ENCODE data around the gene UTP25. TPM values are rescaled to one million over a fixed set of nuclear protein-coding genes. Genes with fewer than 3 reads are reported as not detected.

The UTP25 gene
- total RNA-seq, 1 donor from 2014 or later, result 2.4 TPM

GRCh38 chr1:209802117-209802779 lies 25.5 kb upstream of the UTP25 start:
- Histone ChIP-seq H3K4me1 (peaks cover 45% of the 10 kb centered on the region), H3K9me3 (replicated peaks) (no peaks in the 10 kb centered on the region), H3K4me3 (peak overlapping the region; percentile 63), H3K36me3 (no peaks in the 10 kb centered on the region), H3K27ac (replicated peaks) (peak overlapping the region; percentile 88), H3K27me3 (ENCODE audit: low read depth) (no peaks in the 10 kb centered on the region)
- no peak for DNase-seq
- intact Hi-C loops (cut with micrococcal nuclease), result no loop called here
- TF ChIP-seq CTCF (IDR thresholded peaks at IDR 0.05; ENCODE audit: borderline replicate concordance), result no peak

- intact Hi-C loops (cut with micrococcal nuclease), result no loop called here
- Histone ChIP-seq H3K27ac (replicated peaks) (peak overlapping the region; percentile 88), H3K4me3 (no peak overlapping the region), H3K27me3 (ENCODE audit: low read depth) (no peaks in the 10 kb centered on the region), H3K4me1 (peaks cover 46% of the 10 kb centered on the region), H3K36me3 (no peaks in the 10 kb centered on the region), H3K9me3 (replicated peaks) (no peaks in the 10 kb centered on the region)
- DNase-seq, result no peak
- TF ChIP-seq CTCF (IDR thresholded peaks at IDR 0.05; ENCODE audit: borderline replicate concordance), result no peak
These were observed 25.0 kb upstream of the UTP25 start for GRCh38 chr1:209802780-209803152.

- peaks cover 54% of the 10 kb centered on the region for H3K4me1 ChIP-seq
- intact Hi-C loops (cut with micrococcal nuclease), result no loop called here
- DNase-seq, result no peak
- H3K36me3 ChIP-seq, result no peaks in the 10 kb centered on the region
- no peak for TF ChIP-seq CTCF (IDR thresholded peaks at IDR 0.05; ENCODE audit: borderline replicate concordance)
- H3K27me3 ChIP-seq (ENCODE audit: low read depth), result no peaks in the 10 kb centered on the region
- no peak overlapping the region for H3K27ac ChIP-seq (replicated peaks)
- no peaks in the 10 kb centered on the region for H3K9me3 ChIP-seq (replicated peaks)
- H3K4me3 ChIP-seq, result no peak overlapping the region
These were observed 24.2 kb upstream of the UTP25 start for GRCh38 chr1:209803568-209803967.

GRCh38 chr1:209805341-209805781 lies 22.4 kb upstream of the UTP25 start:
- DNase-seq, result no peak
- H3K4me3 ChIP-seq, result peak overlapping the region; percentile 59
- peaks cover 57% of the 10 kb centered on the region for H3K4me1 ChIP-seq
- peak overlapping the region; percentile 61 for H3K27ac ChIP-seq (replicated peaks)
- no peaks in the 10 kb centered on the region for H3K9me3 ChIP-seq (replicated peaks)
- intact Hi-C loops (cut with micrococcal nuclease), result no loop called here
- TF ChIP-seq CTCF (IDR thresholded peaks at IDR 0.05; ENCODE audit: borderline replicate concordance), result no peak
- no peaks in the 10 kb centered on the region for H3K36me3 ChIP-seq
- H3K27me3 ChIP-seq (ENCODE audit: low read depth), result no peaks in the 10 kb centered on the region

GRCh38 chr1:209805875-209806760 lies 21.7 kb upstream of the UTP25 start, which contains the start of gene IRF6:
IRF6 (minus strand) TSS chr1:209806142; CDS start chr1:209801413, 4,729 bp downstream.
- intact Hi-C loops (cut with micrococcal nuclease), result no loop called here
- Histone ChIP-seq H3K36me3 (no peaks in the 10 kb centered on the region), H3K9me3 (replicated peaks) (no peaks in the 10 kb centered on the region), H3K27me3 (ENCODE audit: low read depth) (no peaks in the 10 kb centered on the region), H3K4me3 (peak within 1 kb of the TSS; percentile 59), H3K4me1 (peaks cover 49% of the 10 kb centered on the region), H3K27ac (replicated peaks) (peak within 1 kb of the TSS; percentile 61)
- no peak for TF ChIP-seq CTCF (IDR thresholded peaks at IDR 0.05; ENCODE audit: borderline replicate concordance)
- DNase-seq, result peak; percentile 75
